GM12878 (cell line): ENCODE measurements around the gene TRIM39.

Experiments
- CTCF ChIP-seq, 3 experiments: IDR thresholded peaks in 2 of 3; conservative IDR thresholded peaks in 1 of 3; 2 replicates each; pipeline ENCODE4 v1.5.1; 2011; ENCODE audit warnings: low read depth in 3 of 3, low read length in 3 of 3, mild to moderate bottlenecking in 3 of 3, control low read depth in 2 of 3, moderate library complexity in 2 of 3, inconsistent platforms in 1 of 3, mixed read lengths in 1 of 3; ENCODE audit not compliant: control insufficient read depth in 2 of 3, insufficient read depth in 1 of 3; ENCODE audit errors: extremely low read depth in 1 of 3
- POLR2A ChIP-seq: IDR thresholded peaks from 2 replicates; pipeline ENCODE4 v1.6.1; 2011; ENCODE audit warnings: low read depth, mild to moderate bottlenecking, low read length

- TF ChIP-seq POLR2A (no peak), CTCF (IDR thresholded peaks at IDR 0.05 in 2 of 3, conservative IDR thresholded peaks at IDR 0.05 in 1 of 3; ENCODE audit: control insufficient read depth in 2 of 3, extremely low read depth in 1 of 3, insufficient read depth in 1 of 3, low read depth in 3 of 3, low read length in 3 of 3) (no peak)
Measured at GRCh38 chr6:30325150-30325872, 1.4 kb upstream of the TRIM39 start.
